Inferior parietal cortex (tissue), 1 donor: ENCODE data around the gene CDS2.

Experiments
- DNase-seq: peaks from one replicate; pipeline ENCODE4 v3.0.0-alpha.2; 2016; ENCODE audit errors: extremely low spot score

Gene CDS2

GRCh38 chr20:5181958-5182357, 55.1 kb downstream of the CDS2 start:
- DNase-seq, result no peak

DNA sequence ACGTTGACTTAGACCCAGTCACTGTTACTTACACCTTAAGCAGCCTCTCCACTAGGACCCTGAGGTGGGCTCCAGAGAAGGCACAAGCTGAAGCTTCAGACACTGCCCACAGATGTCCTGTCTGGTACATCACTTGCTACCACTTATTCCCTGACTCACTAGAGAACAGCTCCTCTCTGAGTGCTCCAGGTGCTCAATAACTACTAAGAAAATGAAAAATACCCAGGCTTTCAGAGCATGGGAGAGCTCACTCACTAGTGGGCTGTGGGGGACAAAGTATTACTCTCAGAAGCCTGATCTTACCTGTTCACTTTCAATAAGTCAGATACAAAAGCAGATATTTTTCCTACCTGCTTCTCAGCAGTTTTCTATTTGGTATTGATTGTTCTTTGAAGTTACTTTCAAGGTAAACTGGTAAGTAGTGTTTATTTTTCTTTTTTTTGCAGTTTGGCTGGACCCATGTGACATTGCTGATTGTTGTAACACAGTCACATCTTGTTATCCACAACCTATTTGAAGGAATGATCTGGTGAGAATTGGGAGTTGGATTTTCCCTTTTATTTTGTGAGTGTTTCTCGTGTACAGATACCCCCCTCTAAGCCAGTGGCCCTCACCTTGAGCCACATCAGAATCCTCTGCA, 55.9 kb downstream of the CDS2 start:
- DNase-seq, result no peak

GRCh38 chr20:5183731-5184474, 57.1 kb downstream of the CDS2 start:
- no peak for DNase-seq

DNA sequence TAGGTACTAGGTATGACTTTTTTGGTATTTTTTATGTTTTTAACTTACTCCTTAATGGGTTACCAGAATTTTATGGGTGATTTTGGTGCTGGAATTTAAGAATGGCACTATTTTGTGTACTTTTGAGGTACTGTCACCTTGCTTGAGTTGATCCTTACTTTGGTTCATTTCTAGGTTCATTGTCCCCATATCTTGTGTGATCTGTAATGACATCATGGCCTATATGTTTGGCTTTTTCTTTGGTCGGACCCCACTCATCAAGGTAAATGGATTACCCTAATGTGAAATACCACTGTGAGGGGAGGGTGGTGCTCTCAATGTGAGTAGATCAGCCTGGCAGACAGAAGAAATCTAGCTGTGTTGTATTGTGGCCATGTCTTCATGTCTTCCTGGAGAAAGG, 57.9 kb downstream of the CDS2 start:
- DNase-seq, result no peak

DNA sequence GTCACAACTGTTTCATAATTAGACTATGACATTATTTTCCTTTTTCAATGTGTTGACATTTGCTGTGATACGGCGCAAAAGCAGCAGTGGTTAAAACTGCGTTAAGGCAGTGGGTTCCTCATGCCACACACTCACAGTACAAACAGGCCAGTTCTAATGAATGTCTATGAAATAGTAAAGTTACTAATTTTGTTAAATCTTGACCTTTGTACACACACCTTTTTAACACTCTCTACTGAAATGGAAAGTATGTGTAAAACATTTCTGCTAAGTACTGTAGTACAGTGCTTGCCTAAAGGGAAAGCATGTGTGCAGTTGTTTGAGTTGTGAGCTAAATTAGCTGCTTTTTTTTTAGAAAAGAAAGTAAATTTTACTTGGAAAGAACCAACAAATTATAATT, 60.3 kb downstream of the CDS2 start:
- no peak for DNase-seq

GRCh38 chr20:5188736-5189135, 61.9 kb downstream of the CDS2 start:
- DNase-seq, result no peak

- no peak for DNase-seq
These were observed 63.1 kb downstream of the CDS2 start for GRCh38 chr20:5189917-5190316.

DNA sequence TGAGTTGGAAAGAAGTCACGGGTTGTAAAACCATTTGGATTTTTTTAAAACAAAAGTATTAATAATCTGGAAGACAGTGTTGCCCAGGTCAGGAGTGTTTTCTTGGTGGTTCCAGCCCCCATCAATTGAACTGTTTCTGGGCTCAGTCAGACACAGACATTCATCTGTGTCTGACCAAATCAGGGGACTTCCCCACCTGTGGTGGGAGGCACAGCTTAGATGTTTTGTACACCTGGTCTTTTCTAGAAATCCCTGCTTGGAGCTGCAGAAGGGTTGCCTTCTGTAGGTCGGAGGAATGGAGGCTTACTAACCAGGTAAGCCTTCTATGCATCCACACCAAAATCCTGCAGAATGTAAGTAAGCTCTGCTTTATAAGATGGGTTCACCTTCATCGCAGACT, 63.6 kb downstream of the CDS2 start:
- DNase-seq, result no peak

DNA sequence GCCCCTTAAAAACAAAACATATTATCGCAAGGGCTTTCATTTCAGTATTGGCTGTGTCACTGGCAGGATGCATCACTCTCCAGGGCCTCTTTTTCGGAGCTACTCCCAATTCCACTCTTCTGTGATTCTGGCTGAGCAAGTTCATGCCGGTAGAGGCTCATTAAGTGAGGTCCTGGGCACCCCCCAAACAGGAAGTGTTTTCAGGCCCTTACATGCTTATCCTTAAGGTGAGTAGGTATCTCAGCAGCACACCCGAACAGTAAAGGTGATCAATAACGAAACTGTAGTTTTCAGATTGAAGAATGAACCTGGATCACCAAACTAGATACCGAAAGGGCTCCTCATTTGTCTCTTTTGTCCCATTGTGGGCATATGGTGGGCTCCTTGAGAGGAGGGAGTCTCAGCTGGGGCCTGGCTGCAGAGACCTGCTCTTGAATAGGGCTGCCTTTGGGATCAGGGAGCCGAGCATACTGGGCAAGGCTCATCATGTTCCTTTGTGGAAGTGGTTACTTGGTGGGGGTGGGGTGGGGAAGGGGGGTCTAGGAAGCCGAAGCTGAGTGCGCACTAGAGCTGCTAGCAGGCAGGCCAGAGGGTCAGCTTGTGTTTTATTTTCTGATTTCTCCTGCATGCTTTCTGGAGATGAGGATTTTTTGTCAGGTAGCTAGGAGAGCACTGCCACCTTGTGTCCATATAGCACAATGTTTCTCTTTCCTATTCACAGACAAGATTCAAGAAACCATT, 65.2 kb downstream of the CDS2 start:
- peak; percentile 88 for DNase-seq

DNA sequence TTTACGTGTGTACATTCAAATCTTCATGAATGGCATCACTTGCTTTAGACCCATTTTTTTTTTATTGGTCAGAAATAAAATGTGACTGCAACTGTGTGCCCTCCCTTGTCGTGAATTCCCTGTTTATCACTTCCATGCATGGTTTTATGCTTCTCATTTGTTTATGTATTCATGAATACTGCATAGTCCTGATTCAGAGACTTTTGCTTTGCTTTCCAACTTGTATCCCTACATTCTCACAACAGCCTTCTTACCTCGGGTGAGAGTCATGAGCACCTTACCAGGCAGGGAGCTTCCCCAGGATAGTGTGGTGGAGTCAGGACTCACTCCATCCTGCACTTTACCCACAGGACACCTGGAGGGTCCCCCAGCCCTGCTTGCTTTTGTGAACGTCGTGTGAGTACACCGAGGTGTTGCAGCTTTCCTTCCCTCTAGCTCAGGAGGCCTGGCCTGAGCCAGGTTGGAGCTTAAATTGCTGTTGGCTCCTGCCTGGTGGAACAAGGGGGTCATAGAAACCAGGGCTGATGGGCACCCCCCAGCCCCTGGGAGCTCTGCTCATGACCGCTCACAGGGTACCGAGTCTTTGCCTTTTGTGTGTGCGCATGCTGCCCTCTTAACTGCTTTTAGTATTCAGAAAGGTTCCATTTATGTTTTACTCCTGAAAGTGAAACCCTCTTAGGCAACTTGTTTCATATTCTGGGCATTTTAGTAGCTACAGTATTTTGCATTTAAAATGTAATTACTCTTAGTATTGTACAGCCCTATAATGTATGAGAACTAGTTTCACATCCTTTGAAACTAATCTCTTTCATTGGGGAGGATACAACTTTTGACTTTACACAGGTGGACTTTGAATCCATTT, 66.0 kb downstream of the CDS2 start:
- no peak for DNase-seq

DNA sequence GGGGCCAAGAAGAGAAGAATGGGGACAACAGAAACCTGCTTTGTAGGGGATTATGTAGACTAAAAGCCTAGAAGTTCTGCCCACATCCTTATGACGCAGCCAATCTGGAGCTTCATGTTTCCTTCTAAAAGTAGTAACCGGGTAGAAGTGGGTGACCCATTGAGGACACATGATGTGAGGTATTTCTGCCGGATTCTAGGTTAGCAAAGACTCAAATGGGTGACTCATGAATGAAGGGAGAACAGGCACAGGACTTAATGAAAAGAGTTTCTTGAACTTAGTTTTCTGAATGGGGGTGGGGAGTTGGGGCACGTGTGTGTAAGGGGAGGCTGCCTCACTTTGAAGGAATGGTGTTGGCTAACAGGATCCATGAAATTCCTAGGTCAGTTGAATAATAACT, 68.8 kb downstream of the CDS2 start:
- no peak for DNase-seq

DNA sequence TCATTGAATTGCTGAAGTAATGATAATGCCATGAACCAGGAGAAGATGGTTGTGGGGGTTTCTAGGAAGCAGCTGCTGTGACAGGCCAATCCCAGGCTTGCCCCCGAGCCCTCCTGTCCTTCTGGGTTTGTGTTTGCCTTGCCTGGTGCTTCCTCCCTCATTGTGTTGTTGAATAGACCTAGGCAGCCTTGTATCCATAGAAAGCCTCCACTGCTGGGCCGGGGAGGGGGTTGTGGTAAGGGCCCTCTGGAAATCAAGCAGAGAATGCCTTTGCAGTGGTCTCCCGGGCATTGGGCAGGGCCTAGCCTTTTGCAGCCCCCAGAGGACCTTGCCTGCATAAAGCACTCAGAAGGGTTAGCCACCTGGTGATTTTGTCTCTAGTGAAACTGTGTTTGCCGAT, 69.3 kb downstream of the CDS2 start:
- no peak for DNase-seq

GRCh38 chr20:5197270-5197827, 70.5 kb downstream of the CDS2 start:
- no peak for DNase-seq

DNA sequence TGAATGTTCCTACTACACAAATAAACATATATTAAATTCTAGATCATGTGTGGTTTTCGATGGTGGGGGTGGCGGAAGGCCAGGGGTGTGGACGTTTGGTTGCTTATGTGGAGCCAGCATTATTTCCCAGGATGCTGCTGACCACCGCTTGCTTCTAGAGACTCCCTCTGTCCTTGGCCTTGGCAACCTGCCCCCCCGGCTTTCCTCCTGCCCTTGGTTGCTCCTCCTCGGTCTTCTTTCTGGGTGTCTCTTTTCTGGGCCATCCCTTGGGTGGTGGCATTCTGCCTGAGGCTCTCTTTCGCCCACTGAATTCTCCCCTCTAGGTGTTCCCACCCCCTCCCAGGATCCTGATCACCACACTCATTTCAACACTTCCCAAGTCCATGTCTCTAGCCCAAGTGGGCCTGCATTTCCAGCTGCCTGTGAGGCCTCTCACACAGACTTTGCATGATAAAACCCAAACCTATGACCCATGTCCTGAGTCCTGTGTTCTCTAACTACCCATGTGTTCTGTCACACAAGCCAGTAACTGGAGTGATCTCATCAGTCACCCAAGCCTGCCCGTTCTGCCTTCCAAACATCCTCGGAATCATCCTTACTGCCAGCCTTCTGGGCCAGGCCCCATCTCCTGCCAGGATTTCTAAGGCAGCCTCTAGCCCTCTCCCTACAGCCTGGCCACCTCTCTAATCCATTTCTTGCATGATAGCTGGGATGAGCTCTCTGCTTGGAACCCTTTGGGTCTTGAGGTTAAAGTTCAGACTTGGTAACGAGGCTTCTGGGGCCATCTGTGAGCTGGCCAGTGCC, 71.2 kb downstream of the CDS2 start:
- DNase-seq, result no peak

DNA sequence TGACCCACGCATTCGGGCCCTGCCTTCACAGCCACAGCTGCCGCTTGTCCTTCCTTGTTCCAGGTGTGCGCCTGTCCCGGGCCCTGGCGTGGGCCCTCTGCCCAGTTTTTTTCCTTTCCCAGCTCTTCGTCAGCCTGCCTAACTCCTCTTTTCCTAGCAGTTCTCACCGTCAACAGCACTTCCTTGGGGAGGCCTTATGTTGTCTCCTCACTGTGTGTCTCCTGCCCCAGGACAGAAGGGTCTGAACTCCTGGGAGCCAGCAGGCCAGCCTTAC, 71.8 kb downstream of the CDS2 start:
- no peak for DNase-seq

DNA sequence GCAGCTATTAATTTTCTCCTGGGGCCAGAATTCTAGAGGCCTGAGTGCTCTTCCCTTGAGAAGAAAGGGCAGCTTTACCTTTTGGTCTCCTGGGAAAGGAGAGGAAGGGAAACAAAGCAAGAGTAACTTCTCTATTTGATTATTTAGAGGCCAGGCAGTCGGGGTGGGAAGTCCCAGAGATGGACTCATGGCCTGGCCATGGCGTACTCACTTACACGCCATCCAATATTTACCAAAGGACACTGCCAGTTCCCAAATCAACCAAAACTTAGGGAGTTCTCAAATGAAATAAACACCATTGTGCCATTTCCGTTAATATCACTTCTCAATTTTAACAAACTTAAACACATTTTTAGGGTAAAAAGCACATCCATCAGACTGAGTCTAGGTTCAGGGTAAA, 76.6 kb downstream of the CDS2 start:
- no peak for DNase-seq

DNA sequence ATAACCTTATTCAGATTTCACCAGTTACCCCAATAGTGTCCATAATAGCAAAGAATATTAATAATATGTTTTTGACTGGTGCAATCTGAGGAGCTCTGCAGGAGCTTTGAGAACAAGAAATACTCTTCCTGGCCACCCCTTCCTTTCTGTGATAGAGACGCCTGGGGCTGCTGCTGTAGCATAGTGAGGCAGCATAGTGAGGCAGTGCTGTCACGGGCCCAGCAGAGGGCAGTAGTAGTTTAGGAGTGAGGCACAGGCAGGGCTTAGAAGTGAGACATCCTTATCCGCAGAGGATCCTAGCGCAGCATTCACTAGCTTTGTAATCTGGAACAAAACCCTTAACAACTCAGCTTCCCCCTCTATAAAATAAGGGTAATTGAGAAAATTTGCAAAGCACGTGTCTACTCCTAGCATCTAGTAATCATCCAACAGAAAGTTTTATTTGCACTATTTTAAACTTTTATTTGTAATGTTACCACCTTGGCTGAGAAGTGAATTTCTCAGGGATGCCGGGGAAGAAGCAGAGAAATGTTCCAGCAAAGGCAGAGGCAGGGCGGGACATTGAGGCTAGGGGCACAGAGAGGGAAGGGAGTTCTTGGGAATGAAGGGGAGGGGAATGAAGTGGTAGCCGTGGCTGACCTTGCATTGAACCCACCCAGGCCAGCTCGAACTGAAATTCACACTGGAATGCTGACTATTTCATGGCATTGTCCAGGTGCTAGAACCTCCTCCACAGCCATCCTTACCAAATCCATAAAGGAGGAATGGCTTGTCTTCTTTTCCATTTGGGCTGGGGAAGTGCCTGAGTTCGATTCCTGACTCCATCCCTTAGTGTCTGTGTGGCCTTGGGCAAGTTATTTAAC, 78.8 kb downstream of the CDS2 start:
- DNase-seq, result peak; percentile 88

- DNase-seq, result no peak
These were observed 80.3 kb downstream of the CDS2 start for GRCh38 chr20:5207138-5207537.

DNA sequence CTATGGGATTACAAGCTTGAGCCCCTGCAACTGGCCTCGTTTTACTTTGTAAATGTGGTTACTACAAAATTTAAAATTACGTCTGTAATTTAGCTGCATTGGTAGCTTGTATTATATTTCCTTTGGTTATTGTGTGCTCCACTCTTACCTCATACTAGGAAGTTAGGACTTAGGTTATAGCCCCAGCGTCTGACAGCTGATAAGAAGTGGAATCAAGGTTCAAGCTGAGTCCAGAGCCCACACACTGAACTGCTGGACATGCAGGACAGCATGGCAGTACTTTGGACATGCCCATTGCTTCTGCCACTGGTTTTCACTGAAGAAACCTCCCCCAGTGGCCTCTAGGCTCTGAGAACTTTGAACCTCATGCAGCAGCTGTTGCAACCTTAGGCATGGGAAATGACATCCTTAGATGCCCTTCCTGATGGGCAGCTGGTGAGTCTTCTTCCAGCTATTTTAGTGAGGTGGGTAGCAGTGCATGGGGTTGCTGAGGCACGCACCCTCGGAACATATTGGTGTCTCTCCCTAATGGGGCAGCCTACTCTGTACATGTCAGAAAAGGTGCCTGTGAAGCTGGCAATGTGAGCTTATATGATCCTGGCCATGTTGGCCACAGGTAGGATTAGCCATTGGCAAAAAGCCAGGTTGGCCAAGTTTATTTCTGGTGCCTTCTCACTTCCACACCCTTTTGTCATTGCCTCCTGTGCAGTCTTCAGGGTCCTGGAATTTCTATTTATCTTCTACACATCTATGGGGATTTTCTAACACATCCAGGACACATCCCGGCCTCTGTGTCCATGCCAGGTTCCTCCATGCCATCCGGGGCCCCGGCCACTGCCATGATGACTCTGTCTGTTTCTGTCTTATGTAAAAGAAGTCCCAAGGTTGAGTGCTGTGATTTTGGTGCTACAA, 85.3 kb downstream of the CDS2 start:
- no peak for DNase-seq
